ENCODE measurements around the gene PATJ. TPM values are rescaled to one million over a fixed set of nuclear protein-coding genes. Genes with fewer than 3 reads are reported as not detected.

The PATJ gene
- total RNA-seq, 1 donor from 2014 or later: 11.3 TPM

DNA sequence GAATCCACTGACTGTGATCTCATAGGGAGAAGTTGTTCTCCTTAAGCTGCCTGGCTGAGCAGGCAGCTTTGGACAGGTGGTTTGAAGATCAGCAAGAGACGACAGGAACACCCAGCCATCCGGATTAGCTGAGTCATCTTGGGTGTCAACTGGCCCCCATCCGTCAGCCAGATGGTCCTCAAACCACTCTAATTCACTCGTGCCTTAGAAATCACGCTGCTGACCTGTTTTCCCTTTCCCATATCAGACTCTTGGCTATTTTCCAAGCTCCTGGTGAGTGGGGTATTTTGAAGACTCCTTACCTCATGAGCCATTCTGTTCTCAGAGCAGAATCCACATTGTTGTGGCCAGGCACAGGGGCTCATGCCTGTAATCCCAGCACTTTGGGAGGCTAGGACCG, 303.3 kb downstream of the PATJ start:
- no peak for DNase-seq (ENCODE audit: extremely low spot score, unreplicated experiment)
- no peaks in the 10 kb centered on the region for H3K27me3 Mint-ChIP-seq (ENCODE audit: unreplicated experiment)
- H3K4me1 Mint-ChIP-seq (ENCODE audit: unreplicated experiment): peaks cover 7% of the 10 kb centered on the region
- no peaks in the 10 kb centered on the region for H3K9me3 Mint-ChIP-seq (ENCODE audit: unreplicated experiment)
- H3K36me3 Mint-ChIP-seq (ENCODE audit: unreplicated experiment): no peaks in the 10 kb centered on the region
- H3K27ac Mint-ChIP-seq (ENCODE audit: unreplicated experiment): no peak overlapping the region
- H3K4me3 Mint-ChIP-seq (ENCODE audit: unreplicated experiment): no peak overlapping the region
- no peak for TF ChIP-seq CTCF (IDR thresholded peaks at IDR 0.05)

- H3K4me3 Mint-ChIP-seq (ENCODE audit: unreplicated experiment): no peak overlapping the region
- H3K36me3 Mint-ChIP-seq (ENCODE audit: unreplicated experiment): no peaks in the 10 kb centered on the region
- no peak for TF ChIP-seq CTCF (IDR thresholded peaks at IDR 0.05)
- H3K27ac Mint-ChIP-seq (ENCODE audit: unreplicated experiment): no peak overlapping the region
- DNase-seq (ENCODE audit: extremely low spot score, unreplicated experiment): no peak
- no peaks in the 10 kb centered on the region for H3K27me3 Mint-ChIP-seq (ENCODE audit: unreplicated experiment)
- H3K9me3 Mint-ChIP-seq (ENCODE audit: unreplicated experiment): no peaks in the 10 kb centered on the region
- H3K4me1 Mint-ChIP-seq (ENCODE audit: unreplicated experiment): peaks cover 7% of the 10 kb centered on the region
Observed at GRCh38 chr1:62046927-62047326, 304.6 kb downstream of the PATJ start.

GRCh38 chr1:62050165-62050564, 307.9 kb downstream of the PATJ start:
- Mint-ChIP-seq H3K36me3 (ENCODE audit: unreplicated experiment) (no peaks in the 10 kb centered on the region), H3K9me3 (ENCODE audit: unreplicated experiment) (no peaks in the 10 kb centered on the region), H3K4me3 (ENCODE audit: unreplicated experiment) (no peak overlapping the region), H3K4me1 (ENCODE audit: unreplicated experiment) (peaks cover 7% of the 10 kb centered on the region), H3K27ac (ENCODE audit: unreplicated experiment) (no peak overlapping the region), H3K27me3 (ENCODE audit: unreplicated experiment) (no peaks in the 10 kb centered on the region)
- no peak for TF ChIP-seq CTCF (IDR thresholded peaks at IDR 0.05)
- DNase-seq (ENCODE audit: extremely low spot score, unreplicated experiment): no peak

- Mint-ChIP-seq H3K4me1 (ENCODE audit: unreplicated experiment) (peaks cover 8% of the 10 kb centered on the region), H3K27me3 (ENCODE audit: unreplicated experiment) (no peaks in the 10 kb centered on the region), H3K27ac (ENCODE audit: unreplicated experiment) (no peak overlapping the region), H3K36me3 (ENCODE audit: unreplicated experiment) (no peaks in the 10 kb centered on the region), H3K4me3 (ENCODE audit: unreplicated experiment) (no peak overlapping the region), H3K9me3 (ENCODE audit: unreplicated experiment) (no peaks in the 10 kb centered on the region)
- DNase-seq (ENCODE audit: extremely low spot score, unreplicated experiment): no peak
- TF ChIP-seq CTCF (IDR thresholded peaks at IDR 0.05): no peak
Observed at GRCh38 chr1:62052946-62053345, 310.7 kb downstream of the PATJ start.

DNA sequence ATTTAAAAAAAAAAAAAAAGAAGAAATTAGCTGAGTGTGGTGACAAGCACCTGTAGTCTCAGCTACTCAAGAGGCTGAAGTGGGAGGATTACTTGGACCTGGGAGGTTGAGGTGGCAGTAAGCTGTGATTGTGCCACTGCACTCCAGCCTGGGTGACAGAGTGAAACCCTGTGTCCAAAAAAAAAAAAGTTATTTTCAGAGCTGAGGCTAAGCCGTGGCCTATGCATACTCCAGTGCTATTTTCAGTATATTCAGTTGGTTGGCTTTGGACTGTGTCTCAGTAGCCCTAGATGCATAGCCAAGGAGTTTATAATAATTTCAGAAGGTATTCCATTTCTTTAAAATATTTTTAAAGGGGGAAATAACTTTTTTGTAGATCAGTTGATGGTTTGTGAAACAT, 311.9 kb downstream of the PATJ start:
- H3K27ac Mint-ChIP-seq (ENCODE audit: unreplicated experiment): no peak overlapping the region
- H3K9me3 Mint-ChIP-seq (ENCODE audit: unreplicated experiment): no peaks in the 10 kb centered on the region
- no peaks in the 10 kb centered on the region for H3K36me3 Mint-ChIP-seq (ENCODE audit: unreplicated experiment)
- TF ChIP-seq CTCF (IDR thresholded peaks at IDR 0.05): no peak
- H3K4me3 Mint-ChIP-seq (ENCODE audit: unreplicated experiment): no peak overlapping the region
- peaks cover 14% of the 10 kb centered on the region for H3K4me1 Mint-ChIP-seq (ENCODE audit: unreplicated experiment)
- no peak for DNase-seq (ENCODE audit: extremely low spot score, unreplicated experiment)
- no peaks in the 10 kb centered on the region for H3K27me3 Mint-ChIP-seq (ENCODE audit: unreplicated experiment)
